ENCODE results near the gene CFAP61.

Gene CFAP61

GRCh38 chr20:20266552-20266951, 214.2 kb downstream of the CFAP61 start:
- DNase-seq (ENCODE audit: insufficient read length, low spot score) = no peak
- no peak for FAIRE-seq

- FAIRE-seq (no peak), DNase-seq (ENCODE audit: insufficient read length, low spot score) (no peak)
These were observed 215.5 kb downstream of the CFAP61 start for GRCh38 chr20:20267685-20268370.

GRCh38 chr20:20271271-20271670, 218.9 kb downstream of the CFAP61 start:
- DNase-seq (ENCODE audit: insufficient read length, low spot score) (no peak), FAIRE-seq (no peak)

- FAIRE-seq = no peak
- DNase-seq (ENCODE audit: insufficient read length, low spot score) = no peak
These were observed 220.4 kb downstream of the CFAP61 start for GRCh38 chr20:20272686-20273085.

GRCh38 chr20:20273286-20273685, 221.0 kb downstream of the CFAP61 start:
- no peak for FAIRE-seq
- no peak for DNase-seq (ENCODE audit: insufficient read length, low spot score)

DNA sequence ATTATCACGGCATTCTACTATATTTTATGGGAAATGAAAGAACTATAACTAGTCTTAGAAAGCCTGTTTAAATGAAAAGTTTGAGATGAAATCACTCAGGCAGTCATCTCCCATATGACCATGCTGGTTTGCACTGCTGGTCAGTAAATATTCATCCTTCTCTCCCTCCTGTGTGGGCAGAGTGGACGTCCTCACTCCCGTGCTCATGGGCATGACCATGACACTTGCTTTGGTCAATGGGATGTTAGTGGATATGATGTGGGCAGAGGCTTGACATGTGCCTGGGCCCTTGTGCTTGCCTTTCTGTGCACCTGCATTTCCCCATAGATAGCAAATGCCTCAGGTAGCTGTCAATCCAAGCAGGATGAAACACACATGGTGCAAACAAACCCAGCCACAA, 222.5 kb downstream of the CFAP61 start:
- DNase-seq (ENCODE audit: insufficient read length, low spot score) (no peak), FAIRE-seq (no peak)

- DNase-seq (ENCODE audit: insufficient read length, low spot score) (no peak), FAIRE-seq (no peak)
These were observed 223.3 kb downstream of the CFAP61 start for GRCh38 chr20:20275636-20276035.

- no peak for FAIRE-seq
- DNase-seq (ENCODE audit: insufficient read length, low spot score) = no peak
These were observed 224.6 kb downstream of the CFAP61 start for GRCh38 chr20:20276811-20277530.

DNA sequence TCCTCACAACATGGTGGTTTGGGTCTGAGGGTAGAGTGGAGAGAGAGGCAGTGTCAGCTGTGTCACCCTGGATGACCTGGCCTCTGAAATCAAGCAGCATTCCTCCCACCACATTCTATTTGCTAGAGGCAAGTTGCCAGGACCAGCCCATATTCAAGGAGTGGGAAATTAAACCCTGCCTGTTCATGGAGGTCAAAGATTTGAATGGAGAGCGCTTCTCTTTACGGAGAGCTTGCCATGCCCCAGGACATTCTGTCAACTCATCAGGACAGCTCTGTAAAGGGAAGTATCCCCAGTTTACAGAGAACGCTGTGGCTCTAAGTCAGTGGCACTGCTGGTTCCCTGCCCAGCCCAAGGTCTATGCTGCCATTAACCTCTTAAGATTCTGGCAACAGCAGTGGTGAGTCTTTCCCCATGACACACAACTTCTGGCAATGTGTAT, 225.6 kb downstream of the CFAP61 start:
- no peak for FAIRE-seq
- no peak for DNase-seq (ENCODE audit: insufficient read length, low spot score)

DNA sequence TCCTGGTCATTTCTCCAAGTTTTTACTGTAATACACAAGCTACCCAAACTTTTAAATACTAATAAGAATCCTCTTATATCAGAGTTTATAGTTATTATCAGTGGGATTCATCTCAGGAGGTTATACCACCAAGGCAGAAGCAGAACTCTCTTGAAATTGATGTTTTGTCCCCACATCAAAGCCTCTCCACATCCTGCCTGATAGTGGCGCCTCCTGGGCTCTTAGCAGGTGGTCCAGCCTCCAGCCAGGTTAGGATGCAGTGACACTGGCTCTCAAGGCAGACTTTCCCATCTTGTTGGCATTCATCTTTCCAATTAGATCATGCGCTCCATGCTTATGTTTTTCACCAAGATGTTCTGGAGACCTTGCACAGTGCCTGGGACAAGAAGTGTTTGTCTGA, 233.7 kb downstream of the CFAP61 start:
- DNase-seq (ENCODE audit: insufficient read length, low spot score) = no peak

DNA sequence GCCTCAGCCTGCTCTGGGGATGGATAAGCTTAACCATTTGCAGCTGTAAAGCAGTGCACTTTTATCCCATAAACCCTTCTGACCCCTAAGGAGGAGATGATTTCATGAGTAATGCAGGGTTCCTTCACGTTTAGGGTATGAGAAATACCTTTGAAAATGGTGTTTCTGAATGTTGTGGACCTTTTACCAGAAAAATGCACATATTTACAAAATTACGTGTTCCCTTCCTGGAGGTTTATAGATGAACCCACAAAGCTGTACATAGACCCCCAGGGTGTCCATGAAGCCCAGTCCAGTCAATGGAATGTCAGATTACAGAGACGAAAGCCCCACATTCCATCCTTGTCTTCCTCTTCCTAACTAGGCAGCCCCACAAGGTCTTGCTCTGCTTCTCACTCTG, 237.0 kb downstream of the CFAP61 start:
- no peak for FAIRE-seq
- DNase-seq (ENCODE audit: insufficient read length, low spot score) = no peak

More for the DNA sequence above, 233.7 kb downstream of the CFAP61 start:
- FAIRE-seq = no peak

GRCh38 chr20:20292472-20292871, 240.1 kb downstream of the CFAP61 start:
- no peak for DNase-seq (ENCODE audit: insufficient read length, low spot score)
- no peak for FAIRE-seq

DNA sequence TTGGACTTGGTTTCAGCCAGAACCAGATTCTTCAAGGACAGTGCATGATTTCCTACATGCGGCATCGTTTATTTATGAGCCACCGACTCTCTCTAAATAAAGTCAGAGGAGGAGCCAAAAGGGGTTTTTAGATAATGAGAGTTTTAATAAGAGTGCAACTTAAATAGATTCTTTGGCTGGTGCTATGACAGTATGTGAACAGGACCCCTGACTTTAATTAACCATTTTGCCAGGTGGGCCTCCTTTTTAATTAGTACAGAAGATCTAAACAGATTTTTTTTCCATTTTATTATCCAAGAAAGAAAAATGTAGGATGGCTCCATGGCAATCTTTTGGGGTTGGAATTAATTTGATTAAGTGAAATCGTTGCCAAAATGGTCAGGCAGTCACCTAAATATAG, 240.8 kb downstream of the CFAP61 start:
- DNase-seq (ENCODE audit: insufficient read length, low spot score) (no peak), FAIRE-seq (no peak)

- FAIRE-seq (no peak), DNase-seq (ENCODE audit: insufficient read length, low spot score) (no peak)
These were observed 241.5 kb downstream of the CFAP61 start for GRCh38 chr20:20293691-20294385.

GRCh38 chr20:20295621-20296498, 243.5 kb downstream of the CFAP61 start:
- FAIRE-seq (no peak), DNase-seq (ENCODE audit: insufficient read length, low spot score) (no peak)

- no peak for FAIRE-seq
- no peak for DNase-seq (ENCODE audit: insufficient read length, low spot score)
These were observed 244.8 kb downstream of the CFAP61 start for GRCh38 chr20:20297181-20297580.

- no peak for FAIRE-seq
These were observed 245.4 kb downstream of the CFAP61 start for GRCh38 chr20:20297752-20298151.

DNA sequence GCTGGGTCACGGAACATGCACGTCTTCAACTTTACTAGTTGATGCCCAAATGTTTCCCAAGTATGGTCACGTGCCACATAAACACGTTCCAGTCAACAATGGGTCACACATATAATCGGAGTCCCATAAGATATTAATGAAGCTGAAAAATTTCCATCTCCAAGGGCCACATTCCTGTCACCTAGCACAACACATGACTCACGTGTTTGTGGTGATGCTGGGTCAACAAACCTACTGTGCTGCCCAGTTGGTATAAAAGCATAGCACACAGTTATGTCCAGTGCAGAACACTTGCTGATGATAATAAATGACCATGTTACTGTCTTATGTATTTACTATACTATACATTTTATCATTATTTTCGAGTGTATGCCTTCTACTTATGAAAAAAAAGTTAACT, 247.6 kb downstream of the CFAP61 start:
- DNase-seq (ENCODE audit: insufficient read length, low spot score) (no peak), FAIRE-seq (no peak)

More at GRCh38 chr20:20297752-20298151, 245.4 kb downstream of the CFAP61 start:
- DNase-seq (ENCODE audit: insufficient read length, low spot score) = no peak

- no peak for DNase-seq (ENCODE audit: insufficient read length, low spot score)
- no peak for FAIRE-seq
These were observed 251.0 kb downstream of the CFAP61 start for GRCh38 chr20:20303320-20303719.

DNA sequence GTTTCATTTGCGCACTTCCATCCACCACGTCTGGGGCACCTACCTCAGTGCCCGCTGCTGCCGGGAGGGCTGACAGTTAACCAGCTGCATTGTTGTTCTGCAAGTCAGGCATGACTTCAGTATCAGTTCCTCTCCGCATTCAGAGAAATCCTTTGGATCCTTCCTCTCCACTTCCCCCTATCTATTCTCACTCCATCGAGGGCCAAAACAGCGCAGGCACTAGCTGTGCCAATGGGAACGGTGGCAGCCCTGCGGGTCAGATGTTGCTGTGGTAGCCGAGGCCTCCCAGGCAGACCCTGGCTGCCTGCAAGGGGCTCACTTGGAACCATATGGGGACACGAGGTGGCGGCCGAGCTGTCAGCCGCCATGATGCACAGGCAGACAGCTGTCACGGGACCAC, 251.4 kb downstream of the CFAP61 start:
- no peak for FAIRE-seq
- no peak for DNase-seq (ENCODE audit: insufficient read length, low spot score)

- DNase-seq (ENCODE audit: insufficient read length, low spot score) (no peak), FAIRE-seq (no peak)
These were observed 252.6 kb downstream of the CFAP61 start for GRCh38 chr20:20304942-20305341.
